HG03457 (cell line): Measurements from ENCODE around the gene ATP6AP2.
A peak's percentile ranks its signal among the peaks of the same experiment; 100 is the strongest.

Experiments
- ATAC-seq: cut with Tn5 transposase; IDR thresholded peaks from one replicate; pipeline ENCODE4 v1.9.1; 2021; ENCODE audit warnings: moderate number of reproducible peaks; ENCODE audit not compliant: unreplicated experiment

Gene ATP6AP2

GRCh38 chrX:40637687-40638086 is 56.9 kb downstream of the ATP6AP2 start:
- no peak for ATAC-seq

GRCh38 chrX:40644176-40644575 is 63.4 kb downstream of the ATP6AP2 start:
- ATAC-seq = no peak

GRCh38 chrX:40644821-40645358 is 64.1 kb downstream of the ATP6AP2 start:
- ATAC-seq = no peak

GRCh38 chrX:40646489-40647306 is 65.9 kb downstream of the ATP6AP2 start:
- ATAC-seq = peak; percentile 19

GRCh38 chrX:40647307-40648197 is 66.8 kb downstream of the ATP6AP2 start, which contains the start of gene CXorf38:
CXorf38 (minus strand) TSS chrX:40647561; CDS start chrX:40647520, 41 bp downstream.
- ATAC-seq = peak; percentile 43

- no peak for ATAC-seq
These were observed 71.0 kb downstream of the ATP6AP2 start for GRCh38 chrX:40651620-40652223.

GRCh38 chrX:40652664-40653063 is 71.9 kb downstream of the ATP6AP2 start:
- ATAC-seq = no peak

- ATAC-seq = no peak
These were observed 72.8 kb downstream of the ATP6AP2 start for GRCh38 chrX:40653535-40653934.
